RCC 7860 (cell line): ENCODE data around the gene CTNNA1.
"Not testable (repeated sequence)": the region's sequence is repeated elsewhere in the genome, so short reads cannot be mapped to it uniquely, and the experiment has no call there.

ENCODE experiments used
- DNase-seq: peaks from one replicate; pipeline ENCODE4 v3.0.0-alpha.2; 2015; ENCODE audit warnings: low spot score
- FAIRE-seq: peaks from 2 replicates; lab custom pipeline; 2012; peaks lifted over from hg19 to GRCh38; lab: Jason Lieb, UNC

CTNNA1 gene

DNA sequence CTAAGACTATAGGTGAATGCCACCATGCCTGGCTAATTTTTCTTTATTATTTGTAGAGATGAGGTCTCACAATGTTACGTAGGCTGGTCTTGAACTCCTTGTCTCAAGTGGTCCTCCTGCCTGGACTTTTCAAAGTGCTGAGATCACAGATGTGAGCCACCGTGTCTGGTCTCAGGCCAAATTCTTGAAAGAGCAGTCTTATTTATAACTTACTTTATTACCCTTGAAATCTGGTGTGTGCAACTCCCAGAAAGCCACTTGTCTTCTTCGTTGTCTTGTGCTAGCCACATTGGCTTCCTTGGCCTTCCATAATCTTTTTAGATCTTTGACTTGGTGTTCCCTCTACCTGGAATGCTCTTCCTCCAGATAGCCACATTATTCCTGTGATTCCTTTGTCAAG lies 50.1 kb downstream of the CTNNA1 start:
- DNase-seq = no peak
- FAIRE-seq = no peak

DNA sequence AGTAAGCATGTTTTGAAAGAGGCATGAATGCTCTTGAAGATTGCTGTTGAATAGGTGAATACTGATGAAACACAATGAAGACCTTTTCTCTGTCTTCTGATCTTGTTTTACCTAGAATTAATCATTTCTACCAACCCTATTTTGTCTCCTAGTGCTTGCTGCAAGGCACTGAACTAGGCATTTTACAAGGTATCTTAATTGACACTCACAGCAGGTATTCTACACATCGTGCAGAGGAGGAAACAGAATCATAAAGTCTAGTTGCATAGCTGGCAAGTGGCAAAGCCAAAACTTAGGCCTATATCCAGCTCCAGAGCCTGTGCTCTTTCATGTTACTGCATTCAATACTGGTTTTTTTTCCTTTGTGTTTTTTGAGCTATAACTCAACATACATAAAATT lies 50.7 kb downstream of the CTNNA1 start:
- no peak for FAIRE-seq

GRCh38 chr5:138805096-138805495 lies 51.9 kb downstream of the CTNNA1 start:
- DNase-seq (peak; percentile 30), FAIRE-seq (no peak)

More for the DNA sequence above, 50.7 kb downstream of the CTNNA1 start:
- no peak for DNase-seq

GRCh38 chr5:138807182-138807581 lies 54.0 kb downstream of the CTNNA1 start:
- DNase-seq = no peak
- no peak for FAIRE-seq

GRCh38 chr5:138809391-138809790 lies 56.2 kb downstream of the CTNNA1 start:
- peak; percentile 64 for FAIRE-seq

GRCh38 chr5:138810861-138811260 lies 57.6 kb downstream of the CTNNA1 start:
- not testable (repeated sequence) for FAIRE-seq, DNase-seq

More at GRCh38 chr5:138809391-138809790, 56.2 kb downstream of the CTNNA1 start:
- DNase-seq = no peak

GRCh38 chr5:138815529-138815928 lies 62.3 kb downstream of the CTNNA1 start:
- FAIRE-seq = no peak

DNA sequence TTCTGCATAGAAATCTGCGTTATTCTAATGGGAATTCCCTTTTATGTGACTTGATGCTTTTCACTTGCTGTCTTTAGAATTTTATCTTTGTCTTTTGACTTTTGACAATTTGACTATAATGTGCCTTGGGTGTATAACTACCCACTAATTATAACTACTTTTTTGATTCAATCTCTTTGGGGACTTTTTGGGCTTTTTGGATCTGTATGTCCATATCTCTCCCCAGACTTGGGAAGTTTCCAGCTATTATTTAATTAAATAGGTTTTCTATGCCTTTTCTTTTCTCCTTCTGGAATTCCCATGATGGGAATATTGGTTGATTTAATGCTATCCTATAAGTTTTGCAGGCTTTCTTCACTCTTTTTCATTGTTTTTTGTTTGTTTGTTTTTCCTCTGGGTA lies 64.0 kb downstream of the CTNNA1 start:
- DNase-seq (no peak), FAIRE-seq (no peak)

More at GRCh38 chr5:138815529-138815928, 62.3 kb downstream of the CTNNA1 start:
- DNase-seq = no peak

- FAIRE-seq (no peak), DNase-seq (no peak)
These were observed 65.9 kb downstream of the CTNNA1 start for GRCh38 chr5:138819081-138819480.

- DNase-seq = no peak
- no peak for FAIRE-seq
These were observed 67.5 kb downstream of the CTNNA1 start for GRCh38 chr5:138820695-138821094.

DNA sequence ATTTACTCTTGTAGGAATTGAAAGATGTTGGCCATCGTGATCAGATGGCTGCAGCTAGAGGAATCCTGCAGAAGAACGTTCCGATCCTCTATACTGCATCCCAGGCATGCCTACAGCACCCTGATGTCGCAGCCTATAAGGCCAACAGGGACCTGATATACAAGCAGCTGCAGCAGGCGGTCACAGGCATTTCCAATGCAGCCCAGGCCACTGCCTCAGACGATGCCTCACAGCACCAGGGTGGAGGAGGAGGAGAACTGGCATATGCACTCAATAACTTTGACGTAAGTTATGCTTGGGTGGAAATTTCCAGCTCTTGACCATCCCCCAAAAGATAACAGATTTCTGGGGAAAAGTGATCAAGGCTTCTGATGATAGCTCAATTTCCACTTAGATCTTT lies 71.3 kb downstream of the CTNNA1 start:
- DNase-seq = no peak
- no peak for FAIRE-seq

GRCh38 chr5:138824924-138825863 lies 72.0 kb downstream of the CTNNA1 start:
- peak; percentile 62 for FAIRE-seq
- no peak for DNase-seq

DNA sequence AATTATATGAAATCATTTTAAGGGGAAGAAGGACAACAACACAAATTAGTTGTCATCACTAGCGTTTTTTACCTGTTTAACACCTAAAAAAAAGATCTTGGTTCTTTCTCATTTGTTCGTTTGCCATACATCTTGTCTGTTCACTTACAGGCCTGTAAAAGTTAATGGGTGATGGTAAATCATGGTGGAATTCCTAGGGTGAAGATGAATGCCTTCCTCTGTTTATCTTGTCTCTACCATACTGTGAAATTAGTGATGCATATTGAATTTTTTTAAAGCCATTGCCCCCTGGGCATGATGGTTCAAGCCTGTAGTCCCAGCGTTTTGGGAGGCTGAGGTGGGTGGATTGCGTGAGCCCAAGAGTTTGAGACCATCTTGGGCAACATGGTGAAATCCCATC lies 75.3 kb downstream of the CTNNA1 start:
- DNase-seq = no peak
- no peak for FAIRE-seq

- DNase-seq = no peak
- FAIRE-seq = no peak
These were observed 76.1 kb downstream of the CTNNA1 start for GRCh38 chr5:138829341-138829740.

GRCh38 chr5:138831703-138832102 lies 78.5 kb downstream of the CTNNA1 start:
- DNase-seq (no peak), FAIRE-seq (no peak)

GRCh38 chr5:138832218-138832617 lies 79.0 kb downstream of the CTNNA1 start:
- FAIRE-seq (peak; percentile 66), DNase-seq (no peak)

GRCh38 chr5:138833080-138833479 lies 79.9 kb downstream of the CTNNA1 start:
- no peak for FAIRE-seq
- no peak for DNase-seq

DNA sequence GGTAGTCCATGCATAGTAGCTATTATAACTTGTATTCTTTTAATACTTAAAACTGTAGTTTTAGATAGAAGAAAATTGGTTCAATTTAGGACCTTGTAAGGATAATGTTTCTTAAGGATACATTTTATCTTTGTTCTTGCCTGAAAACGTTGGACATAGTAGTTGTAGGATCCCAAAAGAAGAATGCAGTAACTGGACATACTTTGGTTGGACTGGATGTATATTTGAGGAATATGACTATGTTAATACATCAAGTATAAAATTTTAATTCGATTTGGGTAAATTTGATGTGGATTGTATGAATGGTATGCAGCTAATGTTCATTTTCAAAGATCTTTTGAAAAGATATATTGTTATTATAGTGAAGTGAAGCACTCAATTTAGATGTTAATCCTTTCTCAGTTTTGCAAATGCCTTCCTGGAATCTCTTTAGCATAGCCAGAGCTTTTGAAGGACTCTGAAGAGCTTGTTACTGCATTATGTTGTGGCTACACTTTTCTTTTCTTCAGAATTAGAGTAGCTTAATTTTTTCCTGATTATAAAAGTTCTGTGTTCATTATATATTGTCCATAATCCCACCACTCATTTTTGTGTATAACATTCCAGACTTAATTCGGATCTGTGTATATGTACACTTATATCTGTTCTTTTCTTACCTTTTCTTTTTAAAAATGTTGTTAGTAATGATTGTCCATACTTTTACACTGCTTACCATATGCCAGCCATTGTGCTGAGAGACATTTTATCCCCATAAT lies 80.7 kb downstream of the CTNNA1 start:
- DNase-seq = no peak
- no peak for FAIRE-seq

DNA sequence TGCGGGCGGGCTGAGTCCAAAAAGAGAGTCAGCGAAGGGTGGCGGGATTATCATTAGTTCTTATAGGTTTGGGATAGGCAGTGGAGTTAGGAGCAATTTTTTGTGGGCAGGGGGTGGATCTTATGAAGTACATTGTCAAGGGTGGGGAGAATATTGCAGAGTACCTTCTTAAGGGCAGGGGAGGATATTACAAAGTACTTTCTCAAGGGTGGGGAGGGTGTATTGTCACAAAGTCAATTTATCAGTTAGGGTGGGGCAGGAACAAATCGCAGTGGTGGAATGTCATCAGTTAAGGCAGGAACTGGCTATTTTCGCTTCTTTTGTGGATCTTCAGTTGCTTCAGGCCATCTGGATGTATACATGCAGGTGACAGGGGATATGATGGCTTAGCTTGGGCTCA lies 81.6 kb downstream of the CTNNA1 start:
- DNase-seq, FAIRE-seq: not testable (repeated sequence)

DNA sequence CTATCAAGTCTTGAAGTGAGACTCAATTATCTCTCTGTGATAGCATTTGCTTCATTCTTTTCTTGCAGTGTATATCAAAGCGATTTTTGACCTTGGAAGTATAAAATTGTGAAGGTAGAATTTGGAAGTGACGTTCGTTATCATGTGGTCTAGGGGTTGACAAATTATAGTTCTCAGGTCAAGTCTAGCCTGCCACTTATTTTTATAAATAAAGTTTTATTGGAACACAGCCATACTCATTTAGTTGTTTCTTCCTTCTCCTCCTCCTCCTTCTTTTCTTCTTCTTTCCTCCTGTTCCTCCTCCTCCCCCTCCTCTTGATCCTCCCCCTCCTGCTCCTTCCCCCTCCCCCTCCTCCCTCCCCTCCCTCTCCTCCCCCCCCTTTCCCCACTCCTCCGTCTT lies 83.9 kb downstream of the CTNNA1 start:
- DNase-seq (no peak), FAIRE-seq (no peak)

- no peak for FAIRE-seq
These were observed 86.9 kb downstream of the CTNNA1 start for GRCh38 chr5:138840103-138840502.

DNA sequence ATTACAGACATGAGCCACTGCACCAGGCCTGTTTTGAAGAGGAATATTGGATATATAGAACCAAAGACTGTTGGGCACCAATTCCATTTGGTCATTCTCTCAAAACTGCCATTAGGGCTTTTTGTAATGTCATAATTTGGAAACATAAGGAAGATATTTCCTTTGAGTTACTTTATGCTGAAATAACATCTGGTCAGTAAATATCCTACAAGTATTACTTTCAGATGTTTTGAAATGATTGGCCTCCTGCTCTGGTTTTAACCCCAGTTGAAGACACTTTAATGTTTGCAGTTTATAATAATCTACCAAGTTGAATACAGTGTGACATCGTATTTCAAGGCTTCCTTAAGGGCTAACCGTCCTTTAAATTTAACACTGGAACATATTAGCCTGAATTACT lies 88.3 kb downstream of the CTNNA1 start:
- DNase-seq = no peak
- FAIRE-seq = no peak

More at GRCh38 chr5:138840103-138840502, 86.9 kb downstream of the CTNNA1 start:
- no peak for DNase-seq
